Stimulated activated CD4-positive, alpha-beta T cell treated with anti-CD3 and anti-CD28 coated beads, Interleukin-12 subunit alpha, Interleukin-12 subunit beta, amount 100 ng/mL, for 24 hours (primary cell): Measurements from ENCODE around the gene MMD2.
"Not testable (repeated sequence)": the region's sequence is repeated elsewhere in the genome, so short reads cannot be mapped to it uniquely, and the experiment has no call there.

Source experiments
- DNase-seq, 2 experiments: peaks; one replicate each; pipeline ENCODE4 v3.0.0-alpha.2; 2020; ENCODE audit warnings: low read depth in 2 of 2

Gene MMD2, protein sequence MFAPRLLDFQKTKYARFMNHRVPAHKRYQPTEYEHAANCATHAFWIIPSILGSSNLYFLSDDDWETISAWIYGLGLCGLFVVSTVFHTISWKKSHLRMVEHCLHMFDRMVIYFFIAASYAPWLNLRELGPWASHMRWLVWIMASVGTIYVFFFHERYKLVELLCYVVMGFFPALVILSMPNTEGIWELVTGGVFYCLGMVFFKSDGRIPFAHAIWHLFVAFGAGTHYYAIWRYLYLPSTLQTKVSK

DNA sequence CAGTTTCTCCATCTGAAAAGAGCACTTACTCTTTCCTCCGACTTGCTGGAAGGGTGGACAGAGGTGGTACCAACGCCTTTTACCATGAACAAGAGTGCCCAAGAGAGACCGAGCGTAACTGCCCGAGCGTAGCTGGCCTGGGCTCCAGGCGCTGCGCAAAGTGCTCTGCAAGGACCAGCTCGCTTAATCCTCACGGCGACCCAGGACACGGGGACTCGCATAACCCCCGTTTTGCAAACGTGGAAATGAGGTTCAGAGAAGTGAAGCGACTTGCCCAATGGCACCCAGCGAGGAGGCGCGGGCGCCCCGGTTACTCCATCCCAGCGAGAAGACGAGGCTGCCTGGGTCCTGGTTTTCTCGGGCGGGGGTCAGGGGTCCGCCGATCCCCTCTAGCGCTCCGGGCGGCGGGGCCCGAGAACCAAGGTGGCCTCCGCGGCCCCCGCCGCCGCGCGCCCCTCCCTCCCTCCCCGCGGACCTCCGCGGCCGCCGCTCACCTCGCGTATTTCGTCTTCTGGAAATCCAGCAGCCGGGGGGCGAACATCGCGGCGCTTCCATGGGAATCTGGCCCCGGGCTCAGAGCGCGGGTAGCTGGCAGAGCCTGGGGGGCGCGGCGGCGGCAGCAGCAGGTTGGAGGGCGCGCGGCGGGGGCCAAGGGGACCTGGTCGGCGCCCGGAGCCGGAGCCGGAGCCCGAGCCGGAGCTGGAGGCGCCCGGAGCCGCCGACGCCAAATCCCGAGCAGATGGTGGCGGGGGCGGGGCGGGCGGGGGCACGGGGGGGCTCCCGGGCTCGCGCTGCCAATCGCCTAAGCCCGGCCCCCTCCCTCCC is at the start of gene MMD2:
Gene MMD2, minus strand, starts transcription at position 711 of the 825 bp plus-strand sequence. Its CDS starts 170 bp downstream, at position 541.
- DNase-seq: no peak

DNA sequence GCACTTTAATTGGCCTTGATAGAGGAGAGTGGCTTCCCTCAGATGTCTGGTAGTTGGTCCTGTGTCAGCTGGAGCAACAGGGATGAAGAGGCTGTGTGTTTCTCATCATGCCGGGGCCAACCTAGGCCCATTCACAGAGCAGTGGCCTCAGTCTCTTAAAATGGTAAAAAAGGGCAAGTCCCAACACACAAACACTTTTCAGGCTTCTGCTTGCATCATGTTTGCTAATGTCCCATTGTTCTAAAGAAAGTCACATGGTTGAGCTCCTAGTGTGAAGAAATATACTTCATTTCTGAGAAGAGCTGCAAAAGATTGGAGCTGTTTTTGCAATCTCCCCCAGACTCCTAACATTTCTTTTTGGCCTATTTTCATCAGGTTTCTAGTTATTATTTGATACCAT is 46.1 kb upstream of the MMD2 start:
- DNase-seq: no peak

DNA sequence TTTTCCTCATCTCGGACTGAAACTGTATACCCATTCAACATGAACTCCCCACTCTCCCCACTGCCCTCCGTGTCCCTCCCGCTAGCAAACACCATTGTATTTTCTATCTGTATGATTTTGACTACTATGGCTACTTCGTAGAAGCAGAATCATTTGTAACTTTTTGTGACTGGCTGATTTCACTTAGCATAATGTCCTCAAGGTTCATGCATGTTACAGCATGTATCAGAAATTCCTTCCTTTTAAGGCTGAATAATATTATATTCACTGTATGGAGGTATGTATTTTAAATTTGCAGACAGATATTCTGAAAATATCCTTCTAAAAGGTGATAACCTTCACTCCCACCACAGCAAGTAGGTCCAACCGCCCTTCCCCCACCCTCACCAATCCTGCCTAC is 42.9 kb upstream of the MMD2 start:
- no peak for DNase-seq

DNA sequence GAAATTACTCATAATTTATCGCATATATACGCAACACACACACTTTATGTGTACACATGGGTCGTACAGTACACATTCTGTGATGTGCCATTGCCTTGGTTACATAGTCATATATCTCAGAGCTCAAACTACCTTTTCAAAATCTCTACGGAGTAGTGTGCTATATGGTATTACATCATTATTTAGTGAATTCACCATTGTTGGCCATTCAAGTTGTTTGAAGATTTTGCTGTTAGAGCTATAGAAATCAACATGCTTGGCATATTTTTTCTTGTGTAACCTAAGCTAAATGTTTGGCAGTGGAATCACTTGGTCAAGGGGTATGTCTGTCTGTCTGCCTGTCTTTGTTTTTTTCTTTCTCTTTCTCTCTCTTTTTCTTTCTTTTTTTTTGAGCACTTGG is 42.0 kb upstream of the MMD2 start:
- no peak for DNase-seq

DNA sequence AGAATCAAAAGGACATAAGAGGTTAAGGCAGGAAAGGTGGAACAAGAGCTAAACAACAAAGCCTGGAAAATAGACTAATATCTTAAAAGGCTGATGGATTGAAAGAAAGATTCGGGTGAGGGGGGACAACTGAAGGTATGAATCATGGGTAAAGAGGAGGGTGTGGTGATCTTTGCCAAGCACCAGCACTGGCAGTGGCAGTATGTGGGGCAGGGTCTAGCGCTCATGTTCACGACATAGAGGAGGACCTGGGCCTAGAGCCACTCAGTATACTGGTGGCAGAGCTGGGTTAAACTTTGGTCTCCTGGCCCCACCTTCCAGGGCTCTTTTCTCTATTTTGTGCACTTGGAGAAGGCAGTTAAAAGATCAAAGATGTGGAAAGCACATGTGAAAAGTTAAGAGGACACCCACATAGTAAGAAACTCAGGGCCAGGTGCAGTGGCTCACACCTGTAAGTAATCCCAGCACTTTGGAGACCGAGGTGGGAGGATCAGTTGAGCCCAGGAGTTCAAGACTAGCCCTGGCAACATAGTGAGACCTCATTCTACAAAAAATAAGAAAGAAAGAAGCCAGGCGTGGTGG is 40.5 kb upstream of the MMD2 start:
- no peak for DNase-seq

- no peak for DNase-seq
These were observed 39.9 kb upstream of the MMD2 start for GRCh38 chr7:4998910-4999309.

DNA sequence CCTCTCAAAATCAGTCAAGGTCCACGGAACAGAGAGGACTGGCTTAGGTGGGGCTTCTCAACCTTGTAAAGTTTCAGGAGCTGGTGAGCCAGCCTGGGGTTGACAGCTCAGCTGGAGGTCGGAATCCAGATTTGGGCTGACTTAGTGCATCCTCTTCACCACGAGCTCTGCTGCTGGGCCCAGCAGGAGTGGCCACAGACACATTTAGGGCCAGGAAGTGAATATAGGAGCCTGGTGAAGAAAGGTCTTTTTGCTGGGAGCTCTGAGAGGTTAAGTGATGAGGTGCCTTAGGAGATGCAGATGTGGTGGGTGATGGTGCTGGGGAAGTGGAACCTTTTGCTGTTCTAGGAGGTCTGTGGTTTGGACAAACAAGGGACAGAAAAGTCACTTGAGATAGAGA is 39.3 kb upstream of the MMD2 start:
- no peak for DNase-seq

- no peak for DNase-seq
These were observed 37.8 kb upstream of the MMD2 start for GRCh38 chr7:4996696-4997222.

- DNase-seq: no peak
These were observed 36.5 kb upstream of the MMD2 start for GRCh38 chr7:4995429-4995969.

DNA sequence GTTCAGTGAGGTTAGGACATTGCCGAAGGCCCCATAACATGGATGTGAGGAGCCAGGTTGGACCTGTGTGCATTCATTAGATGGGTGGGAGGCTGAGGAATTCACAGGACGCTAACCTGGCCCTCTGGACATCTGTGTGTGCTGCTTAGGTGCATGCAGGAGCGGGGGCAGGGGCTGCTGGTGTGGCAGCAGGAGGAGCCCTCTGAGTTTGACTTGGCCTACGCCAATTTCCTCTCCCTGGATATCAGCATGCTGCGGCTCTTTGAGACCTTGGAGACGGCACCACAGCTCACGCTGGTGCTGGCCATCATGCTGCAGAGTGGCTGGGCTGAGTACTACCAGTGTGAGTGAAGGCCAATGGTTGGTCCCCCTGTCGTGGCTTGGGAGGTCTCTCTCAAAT is 34.5 kb upstream of the MMD2 start:
- no peak for DNase-seq

GRCh38 chr7:4982741-4983140 is 23.8 kb upstream of the MMD2 start:
- DNase-seq: not testable (repeated sequence)

DNA sequence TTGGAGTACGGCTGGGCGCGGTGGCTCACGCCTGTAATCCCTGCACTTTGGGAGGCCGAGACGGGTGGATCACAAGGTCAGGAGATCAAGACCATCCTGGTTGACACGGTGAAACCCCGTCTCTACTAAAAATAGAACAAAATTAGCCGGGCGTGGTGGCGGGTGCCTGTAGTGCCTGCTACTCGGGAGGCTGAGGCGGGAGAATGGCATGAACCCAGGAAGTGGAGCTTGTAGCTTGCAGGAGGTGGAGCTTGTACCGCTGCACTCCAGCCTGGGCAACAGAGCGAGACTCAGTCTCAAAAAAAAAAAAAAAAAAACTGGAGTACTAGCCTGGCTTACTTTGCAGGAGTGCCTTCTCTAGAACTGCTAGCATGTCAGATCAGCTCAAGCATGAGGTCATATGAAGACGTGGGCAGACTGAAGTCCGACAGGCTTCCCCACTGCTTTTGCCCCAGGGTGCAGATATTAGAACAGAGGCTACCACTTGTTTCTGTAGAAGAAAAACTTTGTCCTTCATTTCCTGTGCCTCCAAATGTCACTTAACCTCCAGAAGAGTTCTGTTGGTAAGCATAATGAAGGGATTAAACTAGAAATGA is 22.4 kb upstream of the MMD2 start:
- not testable (repeated sequence) for DNase-seq

GRCh38 chr7:4975626-4976025 is 16.6 kb upstream of the MMD2 start:
- not testable (repeated sequence) for DNase-seq

DNA sequence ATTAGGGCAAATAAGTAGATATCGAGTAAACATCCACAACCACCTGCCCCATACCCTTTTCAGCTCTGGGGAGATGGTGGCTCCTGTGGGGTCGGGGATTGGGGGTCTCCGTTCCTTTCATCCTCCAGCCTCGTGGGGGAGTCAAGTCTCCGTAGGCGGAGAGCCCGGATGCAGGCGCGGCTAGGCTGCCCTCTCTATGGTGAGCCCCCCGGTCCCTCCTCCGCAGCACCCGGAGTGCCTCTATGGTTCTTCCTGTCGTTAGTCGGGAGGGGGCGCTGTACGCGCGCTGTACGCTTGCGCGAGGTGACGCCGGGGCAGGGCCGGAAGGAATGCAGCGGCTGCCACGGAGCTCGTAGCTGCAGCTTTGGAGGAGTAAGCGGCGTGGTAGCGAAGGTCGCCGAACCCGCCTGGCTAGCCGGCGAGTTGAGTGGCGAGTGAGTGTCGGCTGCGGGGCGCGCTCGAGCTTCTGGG is 14.8 kb upstream of the MMD2 start:
- DNase-seq: peak; percentile 90 to 92

DNA sequence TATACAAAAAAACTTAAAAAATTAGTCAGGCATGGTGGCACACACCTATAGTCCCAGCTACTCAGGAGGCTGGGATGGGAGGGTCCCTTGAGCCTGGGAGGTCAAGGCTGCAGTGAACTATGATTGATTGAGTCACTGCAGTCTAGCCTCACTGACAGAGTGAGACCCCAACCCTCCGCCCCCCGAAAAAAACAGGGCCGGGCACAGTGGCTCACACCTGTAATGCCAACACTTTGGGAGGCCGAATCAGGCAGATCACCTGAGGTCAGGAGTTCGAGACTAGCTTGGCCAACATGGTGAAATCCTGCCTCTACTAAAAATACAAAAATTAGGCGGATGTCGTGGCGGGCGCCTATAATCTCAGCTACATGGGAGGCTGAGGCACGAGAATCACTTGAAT is 13.5 kb upstream of the MMD2 start:
- DNase-seq: not testable (repeated sequence)

- DNase-seq: no peak
These were observed 6.5 kb upstream of the MMD2 start for GRCh38 chr7:4965295-4966022.

DNA sequence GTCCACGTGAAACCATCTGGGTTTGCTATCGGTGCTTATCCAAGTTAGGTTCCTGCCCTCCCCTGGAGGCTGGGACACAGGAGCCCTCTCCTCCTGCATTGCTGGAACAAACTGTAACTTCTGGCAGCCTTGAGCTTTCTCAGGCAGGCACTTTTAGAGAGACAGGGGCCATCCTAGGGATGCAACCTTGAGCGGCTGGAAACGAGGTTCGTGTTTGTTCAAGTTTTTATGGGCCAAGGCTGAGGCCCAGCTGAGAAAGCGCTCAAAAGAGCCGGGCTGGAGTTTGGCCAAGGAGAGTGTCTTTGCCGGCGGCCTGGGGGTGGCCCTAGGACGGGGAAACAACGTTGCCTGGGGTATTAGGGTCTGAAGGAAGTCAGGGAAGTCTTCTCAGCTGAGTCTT is 5.5 kb upstream of the MMD2 start:
- no peak for DNase-seq

DNA sequence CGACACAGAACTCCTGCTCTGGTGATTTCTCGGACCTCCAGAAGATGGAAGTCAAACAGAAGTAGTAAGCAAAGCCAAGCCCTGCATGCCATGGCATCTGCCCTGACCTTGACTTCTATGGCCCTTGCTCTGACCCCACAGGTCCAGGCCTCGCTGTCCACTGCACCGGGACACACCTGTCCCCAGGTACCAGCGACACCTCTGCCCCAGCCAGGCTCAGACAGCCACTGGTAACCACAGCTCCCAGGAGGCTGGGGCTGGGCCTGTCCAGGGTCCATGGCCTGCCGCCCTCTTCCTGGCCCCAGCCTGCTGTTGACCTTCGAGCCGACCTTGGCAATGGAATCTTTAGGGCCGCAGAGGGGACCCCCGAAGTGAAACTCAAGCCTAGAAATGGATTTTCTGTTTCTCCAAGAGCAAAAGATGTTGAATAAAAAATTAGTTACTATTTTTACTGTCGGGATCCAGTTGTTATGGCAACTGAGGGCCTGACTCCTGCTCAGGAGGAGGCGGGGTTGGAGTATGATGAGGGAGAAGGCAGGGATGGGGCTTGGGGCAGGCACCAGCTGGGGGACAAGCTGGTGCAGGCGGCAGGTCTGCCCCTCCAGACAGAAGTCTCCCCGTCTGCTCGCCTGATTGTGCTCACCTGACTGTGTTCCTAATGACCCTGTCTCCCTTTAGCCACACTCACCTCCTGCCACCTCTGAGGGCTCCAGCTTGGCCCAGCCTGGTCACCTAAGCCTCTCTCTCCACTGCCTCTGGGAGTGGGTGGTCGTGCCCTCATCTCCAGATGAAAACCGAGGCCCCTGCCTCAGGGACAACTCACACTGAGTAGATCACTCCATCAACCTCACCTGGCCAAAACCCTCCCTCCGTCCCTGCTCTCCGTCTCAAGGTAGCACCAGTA is 4.1 kb upstream of the MMD2 start:
- DNase-seq: no peak

DNA sequence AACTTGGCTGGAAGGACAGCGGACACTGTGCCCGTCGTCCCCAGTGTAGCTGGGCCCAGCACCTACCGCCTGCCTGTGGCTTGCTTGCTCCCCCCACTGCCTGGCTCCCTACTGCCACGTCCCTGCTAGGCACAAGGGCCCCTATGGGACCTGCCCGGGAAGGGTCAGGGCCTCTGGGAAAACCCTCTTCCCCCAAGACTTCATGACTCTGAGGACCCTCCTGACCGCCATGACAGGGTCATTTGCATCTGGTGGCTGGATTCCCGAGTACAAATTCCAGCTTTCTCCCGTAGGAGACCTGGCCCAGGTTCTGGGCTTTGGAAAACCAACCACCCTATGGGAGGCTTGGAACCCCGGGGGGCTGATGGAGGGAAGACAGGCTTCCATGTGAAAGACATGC is 1.4 kb upstream of the MMD2 start:
- no peak for DNase-seq

- DNase-seq: no peak
These were observed 906 bp upstream of the MMD2 start for GRCh38 chr7:4959893-4960292.
